Measurements from ENCODE around the gene CISH. TPM values are rescaled to one million over a fixed set of nuclear protein-coding genes. Genes with fewer than 3 reads are reported as not detected.

Gene CISH
- total and polyA plus RNA-seq, 9 of the 15 experiments (the other 6 are each of a cell fraction or from before 2014, with no cell fraction given), result 1.7 to 47.7 (median 18.3) TPM

GRCh38 chr3:50600141-50600753 lies 11.3 kb downstream of the CISH start (continued):
- peak in 1 of 2 experiments; percentile 97; a peak in 2 of 4 replicates for TF ChIP-seq MLLT1 (IDR thresholded peaks at IDR 0.05)
- TF ChIP-seq ATF2 (CRISPR knock-in tag; IDR thresholded peaks at IDR 0.05), result no peak
- TF ChIP-seq ZBTB5 (IDR thresholded peaks at IDR 0.05), result peak; percentile 100
- TF ChIP-seq MTF1 (CRISPR knock-in tag; IDR thresholded peaks at IDR 0.05; ENCODE audit: borderline replicate concordance), result no peak
- no peak for TF ChIP-seq SFPQ (IDR thresholded peaks at IDR 0.05; ENCODE audit: low read depth, low read length)
- TF ChIP-seq SMARCC2 (IDR thresholded peaks at IDR 0.05; ENCODE audit: low read depth), result no peak
- TF ChIP-seq SRSF1 (IDR thresholded peaks at IDR 0.05; ENCODE audit: low read depth, low read length), result no peak
- no peak for TF ChIP-seq ZNF518B (CRISPR knock-in tag; IDR thresholded peaks at IDR 0.05)
- 0 out of 2 replicates have a peak, but pooled peaks have one; percentile 37 for TF ChIP-seq ETV1 (tag; conservative IDR thresholded peaks at IDR 0.05; ENCODE audit: low read depth)
- peak; percentile 50; the same call in 1 of the 2 replicates for TF ChIP-seq ETV5 (CRISPR knock-in tag; IDR thresholded peaks at IDR 0.05; ENCODE audit: low read depth)
- TF ChIP-seq TEAD4 (IDR thresholded peaks at IDR 0.05; ENCODE audit: low read length), result no peak
- no peak for TF ChIP-seq TEAD4 (CRISPR knock-in tag; IDR thresholded peaks at IDR 0.05; ENCODE audit: borderline replicate concordance)
- no peak for TF ChIP-seq PPARD (CRISPR knock-in tag; IDR thresholded peaks at IDR 0.05)
- TF ChIP-seq VEZF1 (CRISPR knock-in tag; IDR thresholded peaks at IDR 0.05), result no peak
- TF ChIP-seq ARHGAP35 (IDR thresholded peaks at IDR 0.05; ENCODE audit: partially characterized antibody), result no peak

All from K562 (cell line).